Stimulated activated CD8-positive, alpha-beta memory T cell treated with anti-CD3 and anti-CD28 coated beads, Interleukin-12 subunit alpha, Interleukin-12 subunit beta, amount 100 ng/mL, for 24 hours (primary cell): ENCODE results near the gene RIMBP2.

Source experiments
- DNase-seq: peaks from one replicate; pipeline ENCODE4 v3.0.0-alpha.2; 2020; ENCODE audit errors: extremely low read depth

RIMBP2 gene

DNA sequence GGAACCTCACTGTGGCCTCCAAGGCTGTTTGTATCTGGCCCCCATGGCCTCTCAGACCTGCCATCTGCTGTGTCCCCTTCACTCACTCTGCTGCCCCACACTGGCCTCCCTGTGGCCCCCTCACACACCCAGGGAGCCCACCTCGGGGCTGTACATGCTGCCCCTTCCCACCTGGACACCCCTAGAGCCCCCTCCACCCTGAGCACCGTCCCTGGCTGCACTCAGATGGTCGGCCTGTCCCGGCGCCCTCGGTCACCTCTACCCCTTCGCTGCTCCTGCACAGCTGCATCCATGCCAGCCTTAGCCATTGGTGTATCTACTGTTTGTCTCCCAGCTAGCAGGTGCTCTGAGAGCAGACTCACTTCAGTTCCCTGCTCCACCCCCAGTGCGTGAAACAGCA, 144.4 kb downstream of the RIMBP2 start:
- DNase-seq: no peak

DNA sequence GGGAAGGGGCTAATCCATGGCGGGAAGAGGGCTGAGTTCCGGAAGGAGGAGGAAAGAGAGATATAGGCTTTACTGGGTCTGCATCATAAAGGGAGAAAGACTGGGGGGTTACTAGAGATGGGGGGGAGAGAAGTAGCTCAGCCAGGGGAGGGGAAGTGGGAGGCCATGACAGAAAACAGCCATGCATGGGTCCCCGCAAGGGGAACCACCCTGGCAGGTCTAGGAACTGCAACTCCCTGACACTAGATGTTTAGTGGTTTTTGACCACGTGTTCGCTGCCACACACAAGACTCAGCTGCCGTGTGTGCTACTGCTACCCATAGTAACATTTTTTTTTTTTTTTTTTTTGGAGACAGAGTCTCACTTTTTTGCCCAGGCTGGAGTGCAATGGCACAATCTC, 145.0 kb downstream of the RIMBP2 start:
- DNase-seq: no peak

- no peak for DNase-seq
Observed at GRCh38 chr12:130569521-130569920, 146.6 kb downstream of the RIMBP2 start.

DNA sequence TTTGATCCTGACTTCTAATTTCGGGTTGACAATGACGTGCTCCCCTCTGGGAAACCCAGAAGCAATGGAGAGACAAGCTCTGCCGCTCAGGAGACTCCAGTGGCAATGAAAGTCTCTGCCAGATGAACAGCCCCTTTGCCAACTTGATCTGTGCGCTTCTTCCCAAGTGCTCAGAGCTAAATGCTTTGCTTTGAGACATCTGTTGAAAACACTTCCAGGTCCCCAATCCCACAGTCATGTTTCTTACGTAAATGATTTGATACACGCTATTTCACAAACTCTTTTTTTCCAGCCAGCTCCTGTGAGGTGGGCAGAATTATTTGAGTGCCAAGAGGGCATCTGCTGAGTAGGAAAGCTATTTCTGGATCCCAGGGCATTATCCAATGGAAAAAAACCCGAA, 147.6 kb downstream of the RIMBP2 start:
- no peak for DNase-seq

DNA sequence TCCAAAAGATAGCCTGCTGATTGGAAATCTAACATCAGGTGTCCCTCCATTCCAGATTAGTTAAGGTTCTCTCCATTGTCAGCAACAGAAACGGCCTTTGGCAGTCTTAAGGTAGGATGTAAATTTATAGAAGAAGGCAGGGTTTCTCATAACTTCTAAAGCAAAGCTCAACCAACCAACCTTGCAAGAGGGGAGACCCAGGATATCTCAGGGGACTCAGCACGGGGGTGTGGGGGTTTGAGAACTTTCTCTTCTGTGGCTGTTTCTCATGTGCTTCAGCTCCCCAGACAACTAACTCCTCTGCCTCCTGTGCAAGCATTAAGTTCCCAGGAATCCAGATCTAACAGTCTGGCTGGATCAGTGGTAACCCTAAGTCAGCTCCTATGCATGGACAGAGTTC, 148.1 kb downstream of the RIMBP2 start:
- DNase-seq: no peak

GRCh38 chr12:130566446-130567155, 149.5 kb downstream of the RIMBP2 start:
- DNase-seq: no peak

GRCh38 chr12:130565189-130565588, 150.9 kb downstream of the RIMBP2 start:
- no peak for DNase-seq

GRCh38 chr12:130563323-130563722, 152.8 kb downstream of the RIMBP2 start:
- no peak for DNase-seq

- no peak for DNase-seq
Observed at GRCh38 chr12:130562716-130563115, 153.4 kb downstream of the RIMBP2 start.

GRCh38 chr12:130560321-130560720, 155.8 kb downstream of the RIMBP2 start:
- DNase-seq: no peak

DNA sequence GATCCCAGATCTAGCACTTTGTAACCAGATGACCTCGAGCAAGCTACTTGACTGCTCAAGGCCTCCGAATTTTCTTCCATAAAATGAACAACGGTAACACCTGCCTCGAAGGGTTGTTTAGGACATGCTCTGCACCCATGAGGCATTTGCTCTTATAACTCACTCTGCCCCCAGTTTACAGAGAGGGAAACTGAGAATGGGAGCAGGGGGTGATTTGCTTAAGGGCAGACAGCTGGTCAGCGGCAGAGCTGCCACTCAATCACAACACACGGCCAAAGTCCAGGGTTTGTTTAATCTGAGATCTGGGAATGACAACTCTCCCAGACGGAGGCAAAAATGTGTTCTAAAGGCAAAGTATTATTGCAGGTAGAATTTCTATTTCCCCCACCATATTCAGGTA, 156.3 kb downstream of the RIMBP2 start:
- no peak for DNase-seq

DNA sequence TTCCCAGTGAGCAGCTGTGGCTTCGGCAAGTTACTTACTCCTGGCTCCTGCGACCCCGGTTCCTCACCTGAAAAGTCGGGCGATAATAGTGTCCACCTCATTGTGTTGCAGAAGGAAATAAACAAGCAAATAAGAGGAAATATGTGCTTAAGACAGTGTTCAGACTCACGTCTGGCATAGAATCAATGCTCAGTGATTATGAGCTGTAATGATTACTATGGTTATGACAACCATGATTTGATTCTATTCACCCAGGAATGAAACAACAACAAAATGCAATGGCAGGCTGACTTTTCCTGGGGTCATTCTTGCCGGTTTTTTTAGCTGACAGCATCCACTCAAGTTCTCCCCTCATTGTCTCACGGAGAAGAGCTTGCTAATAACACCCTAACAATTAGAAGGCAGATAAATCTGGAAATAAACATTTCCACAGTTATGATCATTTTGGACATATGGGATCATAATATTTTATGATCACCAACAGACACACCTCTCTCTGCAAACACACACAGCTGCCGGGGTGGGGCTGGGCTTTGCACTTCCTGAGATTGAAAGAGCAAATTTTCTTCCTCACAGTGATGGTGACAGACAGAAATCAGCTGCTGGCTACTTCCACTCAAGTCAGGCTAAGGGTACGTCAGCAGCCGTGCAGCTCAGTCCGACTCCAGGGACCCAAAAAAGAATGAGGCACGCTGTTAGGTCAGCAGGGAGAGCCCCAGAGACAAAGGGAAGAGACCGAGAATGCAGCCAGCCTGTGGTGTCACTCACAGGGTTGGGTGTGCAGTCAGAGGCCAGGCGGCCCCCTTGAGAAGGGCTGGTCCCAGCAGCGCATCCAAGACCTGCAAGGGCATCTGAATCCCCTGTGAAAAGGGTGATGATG, 158.0 kb downstream of the RIMBP2 start:
- no peak for DNase-seq

DNA sequence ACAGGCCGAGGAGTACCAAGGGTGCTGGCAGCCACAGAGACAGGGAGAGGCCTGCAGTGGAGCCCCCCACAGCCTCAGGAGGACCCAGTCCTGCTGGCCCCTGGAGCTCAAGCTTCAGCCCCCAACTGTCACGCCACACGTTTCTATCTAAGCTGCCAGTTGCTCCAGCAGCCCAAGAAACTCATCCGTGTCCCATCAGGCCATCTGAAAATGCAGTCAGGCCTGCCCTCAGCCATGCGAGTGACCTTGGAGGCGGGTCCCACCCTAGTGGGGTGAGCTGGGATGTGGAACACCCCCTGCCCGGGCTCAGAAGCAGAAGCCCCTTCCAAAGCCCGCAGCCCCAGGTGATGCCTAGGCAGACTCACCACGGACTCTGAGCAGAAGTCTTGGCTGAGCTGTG, 158.9 kb downstream of the RIMBP2 start:
- no peak for DNase-seq

DNA sequence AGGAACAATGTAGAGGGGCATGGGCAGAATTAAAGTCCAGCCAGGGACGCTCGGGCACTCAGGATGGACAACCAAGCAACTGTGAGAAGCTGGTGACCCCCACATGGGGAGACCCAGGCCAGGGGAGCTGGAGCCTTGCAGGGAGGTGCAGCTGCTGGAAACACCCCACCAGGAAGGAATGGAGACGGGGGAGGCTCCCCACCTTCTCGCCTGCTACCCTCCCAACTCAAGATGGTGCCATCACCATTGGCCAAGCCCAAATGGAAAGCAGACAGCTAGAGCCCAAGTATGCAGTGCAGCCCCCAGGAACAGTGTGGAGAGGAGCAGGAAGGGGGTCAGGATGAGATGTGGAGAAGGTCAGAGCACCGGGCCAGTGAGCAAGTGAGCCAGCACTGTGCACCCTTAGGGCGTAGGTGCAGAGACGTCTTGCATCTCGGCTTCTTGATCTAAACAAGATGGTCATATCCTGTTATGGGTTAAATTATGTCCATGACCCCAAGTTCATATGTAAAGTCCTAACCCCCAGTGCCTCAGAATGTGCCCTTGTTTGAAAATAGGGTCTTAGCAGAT, 159.5 kb downstream of the RIMBP2 start:
- DNase-seq: no peak

DNA sequence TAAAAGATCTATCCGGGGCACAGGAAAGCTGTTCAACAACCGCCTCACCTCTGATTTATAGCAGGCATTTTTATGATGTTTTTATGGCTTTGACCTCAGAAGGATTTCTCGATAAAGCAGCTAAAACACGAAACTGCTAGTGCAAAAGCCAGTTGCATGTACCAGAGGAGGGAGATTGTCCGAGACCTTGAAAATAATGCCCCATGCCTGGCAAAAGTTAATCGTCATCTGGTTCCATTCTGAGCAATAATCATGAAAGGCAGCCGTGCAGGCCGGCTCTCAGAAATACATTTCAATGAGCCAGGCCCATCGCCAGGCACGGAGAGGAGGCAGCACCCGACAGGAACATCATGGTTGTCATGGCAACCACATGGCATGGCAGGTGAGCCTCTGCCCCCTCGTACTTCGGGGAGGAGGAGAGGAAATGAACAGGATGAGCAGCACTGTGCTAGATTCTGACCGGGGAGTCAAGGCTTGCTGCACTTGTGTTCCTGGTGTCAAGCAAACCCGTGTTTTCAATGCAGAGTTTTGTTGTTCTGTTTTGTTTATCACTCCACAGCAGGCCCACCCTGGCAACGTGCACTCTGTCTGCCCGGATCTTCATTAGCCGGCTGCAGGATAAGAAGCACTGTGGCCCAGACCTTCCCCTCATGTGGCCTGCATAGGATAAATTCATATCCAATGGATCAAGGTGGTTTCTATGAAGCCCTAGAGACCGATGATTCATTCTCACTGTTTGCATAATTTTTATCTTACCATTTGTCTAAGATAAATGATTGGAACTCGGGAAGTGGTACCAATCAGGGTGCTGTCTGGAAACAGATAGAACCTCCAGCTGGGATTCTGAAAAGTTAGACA, 160.2 kb downstream of the RIMBP2 start:
- no peak for DNase-seq

GRCh38 chr12:130555221-130555620, 160.9 kb downstream of the RIMBP2 start:
- no peak for DNase-seq

- DNase-seq: no peak
Observed at GRCh38 chr12:130552483-130552996, 163.6 kb downstream of the RIMBP2 start.

GRCh38 chr12:130549361-130549760, 166.7 kb downstream of the RIMBP2 start:
- DNase-seq: no peak

DNA sequence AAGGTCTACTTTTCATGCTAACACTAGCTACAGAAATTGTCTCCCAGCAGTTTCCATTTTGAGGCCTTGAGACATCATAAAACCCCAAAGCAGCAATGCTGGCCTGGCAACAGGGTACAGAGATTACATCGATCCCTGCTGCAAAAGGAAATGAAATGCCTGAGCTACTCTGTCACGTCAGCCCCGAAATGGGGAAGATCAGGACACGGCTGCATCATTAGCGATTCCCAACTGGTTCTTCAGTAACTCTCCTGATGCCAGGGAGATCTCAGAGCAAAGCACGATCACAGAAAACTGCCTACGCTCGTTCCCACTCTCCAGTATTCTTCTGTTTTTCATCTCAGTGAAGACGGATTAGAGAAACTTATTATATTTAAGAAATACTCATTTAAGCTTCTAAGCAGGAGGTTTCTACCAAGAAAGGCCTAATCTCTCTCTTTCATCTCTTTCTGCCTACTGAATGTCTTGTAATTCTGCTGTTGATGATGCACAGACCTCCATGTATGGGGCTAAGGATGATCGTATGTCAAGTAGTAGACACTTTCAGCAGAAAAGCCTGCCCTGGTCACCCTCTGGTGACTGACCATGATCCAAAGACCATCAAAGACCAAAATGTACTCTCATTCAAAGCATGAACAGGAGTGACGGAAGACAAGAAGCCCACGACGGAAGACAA, 168.5 kb downstream of the RIMBP2 start:
- no peak for DNase-seq

DNA sequence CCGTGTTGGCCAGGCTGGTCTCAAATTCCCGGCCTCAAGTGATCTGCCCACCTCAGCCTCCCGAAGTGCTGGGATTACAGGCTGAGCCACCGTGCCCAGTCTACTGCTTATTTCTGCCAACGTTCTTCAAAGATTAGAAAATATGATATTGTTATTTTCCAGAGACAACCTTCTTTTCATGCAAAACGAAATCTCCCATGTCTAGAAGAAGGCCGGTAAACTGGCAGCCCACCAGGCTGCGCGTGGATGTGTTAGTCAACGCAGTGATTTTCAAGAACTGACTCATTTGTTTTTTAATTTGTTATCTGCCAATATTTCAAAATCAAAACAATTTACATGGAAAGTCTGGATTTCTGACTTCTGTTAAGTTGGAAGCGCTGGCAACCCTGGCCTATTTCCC, 169.6 kb downstream of the RIMBP2 start:
- no peak for DNase-seq

DNA sequence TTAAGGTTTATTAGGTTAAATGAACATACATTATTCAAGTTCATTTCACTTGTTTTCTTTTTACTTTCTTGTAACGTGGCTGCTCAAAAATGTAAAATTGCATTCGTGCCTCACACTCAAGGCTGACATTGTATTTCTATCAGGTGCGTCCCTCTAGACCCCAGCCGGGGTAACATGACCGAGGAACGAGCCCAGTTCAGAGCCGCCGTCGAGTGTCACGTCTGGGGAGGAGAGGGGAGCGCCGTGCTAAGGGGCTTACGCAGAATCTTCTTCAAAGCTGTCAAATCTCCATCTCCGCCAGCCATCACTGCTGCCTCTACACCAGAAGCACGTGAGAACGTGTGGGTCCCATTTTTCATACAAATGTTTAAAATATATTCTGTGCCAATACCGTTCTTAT, 170.6 kb downstream of the RIMBP2 start:
- DNase-seq: no peak
